IMR-90 (cell line): ENCODE data around the gene RAD51B. TPM values are rescaled to one million over a fixed set of nuclear protein-coding genes. Genes with fewer than 3 reads are reported as not detected.

Experiments
- ATAC-seq: fragments of 200-7000 bp; cut with Tn5 transposase; 2 replicates; pipeline ENCODE4 v1.9.1; 2020; ENCODE audit warnings: low read depth, mild to moderate bottlenecking, moderate library complexity
- BruUV-seq: library from RNA; stranded (reverse); fragments of 400-500 nt; replicated peaks from 2 replicates; lab custom pipeline; 2021; lab: Mats Ljungman, UMichigan
- CTCF ChIA-PET: fragments of 300-600 bp; formaldehyde crosslinking; extraction: SDS; loops from one replicate; lab custom pipeline; 2021; ENCODE audit warnings: antibody characterized with exemption; lab: Yijun Ruan, JAX
- POLR2A ChIA-PET: fragments of 300-600 bp; sonication (Branson Sonifier 250); formaldehyde crosslinking; loops from one replicate; lab custom pipeline; 2022; ENCODE audit warnings: antibody characterized with exemption; ENCODE audit not compliant: unreplicated experiment; lab: Charles Lee
- DNase-seq: peaks from one replicate; pipeline ENCODE4 v3.0.0; 2013
- H2AFZ ChIP-seq: replicated peaks from 2 replicates; pipeline ENCODE3; 2013; ENCODE audit warnings: low read length, mild to moderate bottlenecking; ENCODE audit not compliant: poor library complexity
- H2AK5ac ChIP-seq: 2 replicates; pipeline ENCODE4 v1.6.1; 2013; ENCODE audit warnings: low read depth, low read length, inconsistent platforms
- H2AK9ac ChIP-seq: replicated peaks from 2 replicates; pipeline ENCODE3; 2013; ENCODE audit warnings: mild to moderate bottlenecking, low read depth, low read length, moderate library complexity; ENCODE audit not compliant: poor library complexity
- H2BK120ac ChIP-seq: 2 replicates; pipeline ENCODE4 v1.6.1; 2013; ENCODE audit warnings: low read depth, low read length, inconsistent platforms
- H2BK15ac ChIP-seq: 3 replicates; pipeline ENCODE4 v1.6.1; 2013; ENCODE audit warnings: low read depth, low read length, inconsistent platforms
- H2BK20ac ChIP-seq: 2 replicates; pipeline ENCODE4 v1.6.1; 2013; ENCODE audit warnings: low read depth, mild to moderate bottlenecking, inconsistent platforms, low read length, moderate library complexity
- H2BK5ac ChIP-seq: 2 replicates; pipeline ENCODE4 v1.6.1; 2013; ENCODE audit warnings: mild to moderate bottlenecking, low read depth, low read length, inconsistent platforms; ENCODE audit not compliant: poor library complexity, severe bottlenecking
- H3K14ac ChIP-seq: replicated peaks from 2 replicates; pipeline ENCODE4 v1.6.1; 2013; ENCODE audit warnings: low read depth, low read length, inconsistent platforms
- H3K18ac ChIP-seq: 2 replicates; pipeline ENCODE4 v1.6.1; 2013; ENCODE audit warnings: low read depth, low read length, control low read depth
- H3K23ac ChIP-seq: 2 replicates; pipeline ENCODE4 v1.6.1; 2013; ENCODE audit warnings: low read depth, low read length, inconsistent platforms
- H3K27ac ChIP-seq: 2 replicates; pipeline ENCODE4 v1.5.1; 2013; ENCODE audit warnings: mild to moderate bottlenecking, control low read depth, low read length; ENCODE audit not compliant: insufficient read depth
- H3K27me3 ChIP-seq: 2 replicates; pipeline ENCODE4 v1.6.1; 2013; ENCODE audit warnings: low read length; ENCODE audit not compliant: control insufficient read depth, insufficient read depth
- H3K36me3 ChIP-seq: 2 replicates; pipeline ENCODE4 v1.6.1; 2013; ENCODE audit warnings: low read length, mixed read lengths; ENCODE audit not compliant: control insufficient read depth, insufficient read depth
- H3K4ac ChIP-seq: 2 replicates; pipeline ENCODE4 v1.6.1; 2013; ENCODE audit warnings: low read depth, low read length, inconsistent platforms
- H3K4me1 ChIP-seq: 2 replicates; pipeline ENCODE4 v1.6.1; 2013; ENCODE audit warnings: low read length, mixed read lengths; ENCODE audit not compliant: control insufficient read depth, insufficient read depth
- H3K4me2 ChIP-seq: 2 replicates; pipeline ENCODE4 v1.6.1; 2013; ENCODE audit warnings: low read depth, mild to moderate bottlenecking, control low read depth, low read length, moderate library complexity
- H3K4me3 ChIP-seq: 2 replicates; pipeline ENCODE4 v1.5.1; 2013; ENCODE audit warnings: low read depth, mild to moderate bottlenecking, control low read depth, low read length, moderate library complexity; ENCODE audit not compliant: insufficient read depth
- H3K56ac ChIP-seq: 2 replicates; pipeline ENCODE4 v1.6.1; 2013; ENCODE audit warnings: low read length, inconsistent platforms; ENCODE audit not compliant: insufficient read depth; ENCODE audit errors: extremely low read depth
- H3K79me1 ChIP-seq, 2 experiments: 2 replicates each; pipeline ENCODE4 v1.6.1; 2013; ENCODE audit warnings: low read length in 2 of 2, inconsistent platforms in 1 of 2, low read depth in 1 of 2
- H3K9ac ChIP-seq: 2 replicates; pipeline ENCODE4 v1.6.1; 2013; ENCODE audit warnings: low read depth, low read length, control low read depth
- H3K9me1 ChIP-seq: 2 replicates; pipeline ENCODE4 v1.6.1; 2013; ENCODE audit warnings: low read length, inconsistent platforms; ENCODE audit not compliant: insufficient read depth
- H3K9me3 ChIP-seq: 2 replicates; pipeline ENCODE4 v1.6.1; 2013; ENCODE audit warnings: low read length; ENCODE audit not compliant: control insufficient read depth, insufficient read depth
- H4K20me1 ChIP-seq: 2 replicates; pipeline ENCODE4 v1.6.1; 2013; ENCODE audit warnings: low read length, inconsistent platforms; ENCODE audit not compliant: insufficient read depth
- H4K5ac ChIP-seq: 2 replicates; pipeline ENCODE4 v1.6.1; 2013; ENCODE audit warnings: mild to moderate bottlenecking, low read depth, low read length, control low read depth
- H4K8ac ChIP-seq, 2 experiments: 2 replicates each; pipeline ENCODE4 v1.6.1; 2013; ENCODE audit warnings: low read depth in 2 of 2, low read length in 2 of 2, control low read depth in 1 of 2, inconsistent platforms in 1 of 2
- H4K91ac ChIP-seq: 2 replicates; pipeline ENCODE4 v1.6.1; 2013; ENCODE audit warnings: low read depth, low read length, inconsistent platforms; ENCODE audit not compliant: insufficient read depth
- BHLHE40 ChIP-seq: fragments of 150-350 bp; IDR thresholded peaks from 2 replicates; pipeline ENCODE4 v1.6.1; 2016; ENCODE audit warnings: mild to moderate bottlenecking, low read depth, low read length
- CEBPB ChIP-seq: IDR thresholded peaks from 2 replicates; pipeline ENCODE4 v1.6.1; 2012; ENCODE audit warnings: low read depth, low read length, improper control_type of control experiment
- CHD1 ChIP-seq: IDR thresholded peaks from 2 replicates; pipeline ENCODE4 v1.6.1; 2012; ENCODE audit warnings: low read depth, low read length, improper control_type of control experiment
- ELK1 ChIP-seq: fragments of 150-350 bp; IDR thresholded peaks from 2 replicates; pipeline ENCODE4 v1.6.1; 2016; ENCODE audit warnings: low read depth, mild to moderate bottlenecking, low read length, moderate library complexity, borderline replicate concordance
- MAFK ChIP-seq: IDR thresholded peaks from 2 replicates; pipeline ENCODE4 v1.6.1; 2012; ENCODE audit warnings: low read depth, low read length, improper control_type of control experiment
- MAZ ChIP-seq: IDR thresholded peaks from 2 replicates; pipeline ENCODE4 v1.6.1; 2012; ENCODE audit warnings: low read depth, mild to moderate bottlenecking, low read length, improper control_type of control experiment, moderate library complexity, borderline replicate concordance
- MXI1 ChIP-seq: IDR thresholded peaks from 2 replicates; pipeline ENCODE4 v1.6.1; 2012; ENCODE audit warnings: low read depth, mild to moderate bottlenecking, low read length, moderate library complexity, borderline replicate concordance
- POLR2A ChIP-seq: IDR thresholded peaks from 2 replicates; pipeline ENCODE4 v1.6.1; 2012; ENCODE audit warnings: mild to moderate bottlenecking, low read depth, low read length
- RAD21 ChIP-seq: IDR thresholded peaks from 2 replicates; pipeline ENCODE4 v1.6.1; 2012; ENCODE audit warnings: low read length, improper control_type of control experiment
- USF2 ChIP-seq: fragments of 150-350 bp; IDR thresholded peaks from 2 replicates; pipeline ENCODE4 v1.6.1; 2017; ENCODE audit warnings: mild to moderate bottlenecking, antibody characterized with exemption, low read length, low read depth
- WGBS, 2 experiments: methylation state at CpG; one replicate each; pipeline versions ENCODE4 v1.1.5 to v1.1.7; 2013; ENCODE audit warnings: missing lambda C conversion rate in 2 of 2; ENCODE audit not compliant: insufficient read length in 1 of 2; ENCODE audit errors: extremely low coverage in 2 of 2; 5-methylcytosine and 5-hydroxymethylcytosine counted together
- dilution Hi-C: fragments of 300-500 bp; cut with HindIII; formaldehyde crosslinking; loops from one replicate; pipeline ENCODE4 v1.14.3; 2018; ENCODE audit warnings: low sequenced_read_pairs; ENCODE audit not compliant: unreplicated experiment
- in situ Hi-C: fragments of 300-500 bp; cut with MboI; formaldehyde crosslinking; loops from 3 replicates; pipeline ENCODE4 v1.14.3; 2019; ENCODE audit warnings: low sequenced_read_pairs, inconsistent platforms, mixed read lengths
- intact Hi-C: fragments of 100-400 bp; cut with micrococcal nuclease; formaldehyde crosslinking; loops from 2 replicates; pipeline ENCODE4 v1.10.0; 2022
- polyA plus RNA-seq, 3 experiments: library from polyadenylated mRNA; depleted of rRNA; stranded (reverse); fragments of >200 nt; gene quantifications; 2 replicates each; pipeline ENCODE4 v1.2.3, GENCODE V29; 2012; ENCODE audit warnings: low replicate concordance in 1 of 3
- total RNA-seq: library from RNA; depleted of rRNA; stranded (reverse); fragments of >200 nt; gene quantifications from 2 replicates; pipeline ENCODE4 v1.2.3, GENCODE V29; 2012

The RAD51B gene
- total and polyA plus RNA-seq, 2 of the 4 experiments (the other 2 are of a cell fraction): 5.1 to 18.8 TPM

GRCh38 chr14:67782090-67782489 lies 37.5 kb upstream of the RAD51B start:
- H3K36me3 ChIP-seq: peaks cover 52% of the 10 kb centered on the region
- in situ Hi-C loops (no loop called here), intact Hi-C loops (no loop called here), dilution Hi-C loops (no loop called here)
- no peak overlapping the region for H2BK5ac ChIP-seq
- CTCF ChIA-PET: no interaction called here
- no peak overlapping the region for H2AFZ ChIP-seq
- H4K20me1 ChIP-seq: no peaks in the 10 kb centered on the region
- H4K91ac ChIP-seq: no peak overlapping the region
- no peak overlapping the region for H3K4ac ChIP-seq
- DNase-seq (no peak), ATAC-seq (no peak)
- H4K5ac ChIP-seq: no peak overlapping the region
- no peak overlapping the region for H4K8ac ChIP-seq
- H3K79me1 ChIP-seq: no peaks in the 10 kb centered on the region
- no peak overlapping the region for H3K56ac ChIP-seq
- no peak overlapping the region for H3K14ac ChIP-seq
- no peak overlapping the region for H2AK5ac ChIP-seq
- no peak overlapping the region for H2BK20ac ChIP-seq
- H3K27ac ChIP-seq: no peak overlapping the region
- no peaks in the 10 kb centered on the region for H3K9me3 ChIP-seq
- no peak overlapping the region for H3K4me2 ChIP-seq
- no peak overlapping the region for H3K9ac ChIP-seq
- H3K4me3 ChIP-seq: no peak overlapping the region
- H3K18ac ChIP-seq: no peak overlapping the region
- H3K27me3 ChIP-seq: no peaks in the 10 kb centered on the region
- BruUV-seq: no TSS peak
- no peaks in the 10 kb centered on the region for H3K9me1 ChIP-seq
- no peaks in the 10 kb centered on the region for H3K4me1 ChIP-seq
- POLR2A ChIA-PET: no interaction called here
- no peak overlapping the region for H2BK120ac ChIP-seq
- no peak overlapping the region for H3K23ac ChIP-seq
- no CpG with 5 or more reads among the region's 3 CpGs for WGBS, 2 experiments
- no peak overlapping the region for H2AK9ac ChIP-seq
- TF ChIP-seq MAFK: no peak
- no peak for TF ChIP-seq ELK1
- TF ChIP-seq MAZ: no peak
- no peak for TF ChIP-seq CEBPB
- TF ChIP-seq USF2: no peak
- TF ChIP-seq BHLHE40: no peak
- TF ChIP-seq RAD21: no peak
- TF ChIP-seq MXI1: no peak
- TF ChIP-seq CHD1: no peak
- no peak for TF ChIP-seq POLR2A
- H2BK15ac ChIP-seq: no peak overlapping the region
